Measurements from ENCODE around the gene ZNF536.

ZNF536 gene

GRCh38 chr19:30522341-30522740 is 150.2 kb downstream of the ZNF536 start:
- POLR2A ChIA-PET, result no interaction called here
- DNase-seq (ENCODE audit: extremely low spot score), result no peak
- CTCF ChIA-PET, result no interaction called here
- TF ChIP-seq CTCF (IDR thresholded peaks at IDR 0.05; ENCODE audit: control extremely low read depth, extremely low read depth, low read depth, missing control alignments), result no peak

GRCh38 chr19:30523791-30524190 is 151.6 kb downstream of the ZNF536 start:
- POLR2A ChIA-PET, result no interaction called here
- no peak for TF ChIP-seq CTCF (IDR thresholded peaks at IDR 0.05; ENCODE audit: control extremely low read depth, extremely low read depth, low read depth, missing control alignments)
- no peak for DNase-seq (ENCODE audit: extremely low spot score)
- CTCF ChIA-PET, result no interaction called here

GRCh38 chr19:30525383-30525782 is 153.2 kb downstream of the ZNF536 start:
- no peak for DNase-seq (ENCODE audit: extremely low spot score)
- no peak for TF ChIP-seq CTCF (IDR thresholded peaks at IDR 0.05; ENCODE audit: control extremely low read depth, extremely low read depth, low read depth, missing control alignments)
- ChIA-PET CTCF (no interaction called here), POLR2A (no interaction called here)

- no peak for TF ChIP-seq CTCF (IDR thresholded peaks at IDR 0.05; ENCODE audit: control extremely low read depth, extremely low read depth, low read depth, missing control alignments)
- POLR2A ChIA-PET, result no interaction called here
- DNase-seq (ENCODE audit: extremely low spot score), result no peak
- CTCF ChIA-PET, result no interaction called here
Measured at GRCh38 chr19:30528919-30529318, 156.7 kb downstream of the ZNF536 start.

- CTCF ChIA-PET, result no interaction called here
- no peak for TF ChIP-seq CTCF (IDR thresholded peaks at IDR 0.05; ENCODE audit: control extremely low read depth, extremely low read depth, low read depth, missing control alignments)
- POLR2A ChIA-PET, result no interaction called here
- DNase-seq (ENCODE audit: extremely low spot score), result no peak
Measured at GRCh38 chr19:30529876-30530275, 157.7 kb downstream of the ZNF536 start.

- TF ChIP-seq CTCF (IDR thresholded peaks at IDR 0.05; ENCODE audit: control extremely low read depth, extremely low read depth, low read depth, missing control alignments), result no peak
- CTCF ChIA-PET, result no interaction called here
- POLR2A ChIA-PET, result no interaction called here
- no peak for DNase-seq (ENCODE audit: extremely low spot score)
Measured at GRCh38 chr19:30530751-30531150, 158.6 kb downstream of the ZNF536 start.

GRCh38 chr19:30535011-30535410 is 162.8 kb downstream of the ZNF536 start:
- TF ChIP-seq CTCF (IDR thresholded peaks at IDR 0.05; ENCODE audit: control extremely low read depth, extremely low read depth, low read depth, missing control alignments), result no peak
- ChIA-PET POLR2A (no interaction called here), CTCF (no interaction called here)
- no peak for DNase-seq (ENCODE audit: extremely low spot score)
